Activated naive CD4-positive, alpha-beta T cell treated with anti-CD3 and anti-CD28 coated beads, Interleukin-2, amount 10 ng/mL, durations not matched to agents 7 days and 5 days (primary cell): ENCODE measurements around the gene SCLY.

Source experiments
- CTCF ChIA-PET: fragments of 350-600 bp; sonication (Branson Sonifier 250); formaldehyde crosslinking; loops from one replicate; lab custom pipeline; 2021; ENCODE audit warnings: antibody characterized with exemption; lab: Charles Lee
- DNase-seq: peaks from one replicate; pipeline ENCODE4 v3.0.0-alpha.2; 2020
- H3K27ac Mint-ChIP-seq: one replicate; pipeline ENCODE4 v1.8.0; 2021; ENCODE audit warnings: mild to moderate bottlenecking, moderate library complexity, mixed read lengths
- H3K27me3 Mint-ChIP-seq: one replicate; pipeline ENCODE4 v1.8.0; 2021; ENCODE audit warnings: mild to moderate bottlenecking, mixed read lengths
- H3K36me3 Mint-ChIP-seq: one replicate; pipeline ENCODE4 v1.8.0; 2021; ENCODE audit warnings: mixed read lengths
- H3K4me1 Mint-ChIP-seq: one replicate; pipeline ENCODE4 v1.8.0; 2021; ENCODE audit warnings: mixed read lengths
- H3K4me3 Mint-ChIP-seq: one replicate; pipeline ENCODE4 v1.8.0; 2021; ENCODE audit warnings: mild to moderate bottlenecking, moderate library complexity, mixed read lengths
- H3K9me3 Mint-ChIP-seq: one replicate; pipeline ENCODE4 v1.8.0; 2021; ENCODE audit warnings: mixed read lengths

Gene SCLY

DNA sequence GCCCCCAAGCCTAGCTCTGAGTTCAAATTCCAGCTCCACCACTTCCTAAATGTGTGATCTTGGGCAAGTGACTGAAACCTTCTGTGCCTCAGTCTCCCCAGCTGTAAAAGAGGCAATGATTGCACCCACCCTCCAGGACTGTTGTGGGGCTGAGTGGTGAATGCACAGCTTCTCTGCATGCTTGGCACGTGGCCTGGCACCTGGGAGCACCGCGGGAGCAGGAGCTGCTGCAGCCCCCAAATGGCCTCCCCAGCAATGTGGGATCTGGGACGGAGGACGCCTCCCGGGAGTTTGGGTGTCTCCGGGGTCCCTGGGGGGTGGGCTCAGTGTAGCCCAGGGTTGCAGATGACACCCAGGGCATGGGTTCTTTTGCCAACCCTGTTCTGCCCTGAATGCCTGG is 79.2 kb downstream of the SCLY start:
- no peaks in the 10 kb centered on the region for H3K36me3 Mint-ChIP-seq
- H3K27ac Mint-ChIP-seq = no peak overlapping the region
- peaks cover 5% of the 10 kb centered on the region for H3K4me1 Mint-ChIP-seq
- H3K27me3 Mint-ChIP-seq = no peaks in the 10 kb centered on the region
- no peak for DNase-seq
- H3K9me3 Mint-ChIP-seq = no peaks in the 10 kb centered on the region
- CTCF ChIA-PET = interaction anchor here (1.3 to 2.3 kb wide), 4 partner anchors 170 to 282 kb away, joined by 3 to 7 read pairs (median 7); no protein-coding TSS in a partner anchor
- H3K4me3 Mint-ChIP-seq = no peak overlapping the region

DNA sequence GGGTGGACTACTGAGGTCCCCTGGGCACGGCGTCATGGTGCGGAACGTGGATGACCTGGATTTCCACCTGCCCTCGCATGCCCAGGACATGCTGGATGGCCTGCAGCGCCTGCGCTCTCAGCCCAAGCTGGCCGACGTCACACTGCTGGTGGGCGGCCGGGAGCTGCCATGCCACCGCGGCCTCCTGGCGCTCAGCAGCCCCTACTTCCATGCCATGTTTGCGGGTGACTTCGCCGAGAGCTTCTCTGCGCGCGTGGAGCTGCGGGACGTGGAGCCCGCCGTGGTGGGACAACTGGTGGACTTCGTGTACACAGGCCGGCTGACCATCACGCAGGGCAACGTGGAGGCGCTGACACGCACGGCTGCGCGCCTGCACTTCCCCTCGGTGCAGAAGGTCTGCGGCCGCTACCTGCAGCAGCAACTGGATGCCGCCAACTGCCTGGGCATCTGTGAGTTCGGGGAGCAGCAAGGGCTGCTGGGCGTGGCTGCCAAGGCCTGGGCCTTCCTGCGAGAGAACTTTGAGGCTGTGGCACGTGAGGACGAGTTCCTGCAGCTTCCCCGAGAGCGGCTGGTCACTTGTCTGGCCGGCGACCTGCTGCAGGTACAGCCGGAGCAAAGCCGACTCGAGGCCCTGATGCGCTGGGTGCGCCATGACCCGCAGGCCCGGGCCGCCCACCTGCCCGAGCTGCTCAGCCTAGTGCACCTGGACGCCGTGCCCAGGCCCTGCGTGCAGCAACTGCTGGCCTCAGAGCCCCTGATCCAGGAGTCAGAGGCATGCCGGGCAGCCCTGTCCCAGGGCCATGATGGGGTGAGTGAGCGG is 80.1 kb downstream of the SCLY start:
- Mint-ChIP-seq H3K27me3 (no peaks in the 10 kb centered on the region), H3K27ac (no peak overlapping the region), H3K4me3 (no peak overlapping the region), H3K36me3 (no peaks in the 10 kb centered on the region), H3K9me3 (no peaks in the 10 kb centered on the region), H3K4me1 (peaks cover 5% of the 10 kb centered on the region)
- DNase-seq = no peak
- CTCF ChIA-PET = interaction anchor here (1.7 to 2.3 kb wide), 2 partner anchors 172 to 283 kb away, joined by 7 read pairs; no protein-coding TSS in a partner anchor

DNA sequence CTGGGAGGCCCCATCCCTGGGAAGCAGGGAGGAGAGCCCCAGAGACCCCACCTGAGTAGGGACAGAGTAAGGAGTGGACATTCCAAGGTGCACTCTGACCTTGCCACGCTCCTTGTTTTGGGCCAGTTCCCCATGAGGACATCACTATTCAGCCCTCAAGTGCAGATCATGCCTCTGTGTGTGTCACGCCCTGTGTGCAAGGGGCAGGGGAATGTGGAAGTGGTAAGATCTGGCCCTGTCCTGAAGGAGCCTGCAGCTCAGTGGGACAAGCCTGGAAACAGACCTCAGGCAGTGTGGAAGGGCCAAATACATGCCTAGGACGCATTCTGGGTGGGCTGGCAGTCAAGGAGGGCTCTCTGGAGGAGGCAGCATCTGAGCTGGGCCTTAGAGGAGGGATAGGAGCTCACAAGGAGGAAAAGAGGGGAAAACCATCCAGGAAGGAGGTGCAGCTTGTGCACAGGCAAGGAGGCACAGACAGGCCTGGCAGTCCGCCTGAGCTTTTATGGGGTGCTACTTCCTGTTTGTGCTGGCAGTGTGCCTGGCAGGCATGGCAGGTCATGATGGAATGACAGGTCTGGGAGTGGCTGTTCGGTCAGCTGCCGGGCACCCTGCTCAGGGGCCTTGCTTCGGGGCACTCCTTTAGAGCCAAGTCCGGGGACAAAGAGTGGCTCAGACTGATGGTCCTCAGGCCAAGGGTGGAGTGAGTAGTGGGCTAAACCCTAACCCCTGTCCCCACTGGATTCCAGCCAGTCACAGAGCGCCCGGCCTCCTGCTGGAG is 80.9 kb downstream of the SCLY start:
- Mint-ChIP-seq H3K27me3 (no peaks in the 10 kb centered on the region), H3K9me3 (no peaks in the 10 kb centered on the region), H3K27ac (peak overlapping the region; percentile 66), H3K4me3 (no peak overlapping the region), H3K36me3 (no peaks in the 10 kb centered on the region), H3K4me1 (peaks cover 5% of the 10 kb centered on the region)
- DNase-seq = no peak
- CTCF ChIA-PET = interaction anchor here (0.8 kb wide), 1 partner anchor 121 kb away, joined by 3 read pairs; no protein-coding TSS in a partner anchor

DNA sequence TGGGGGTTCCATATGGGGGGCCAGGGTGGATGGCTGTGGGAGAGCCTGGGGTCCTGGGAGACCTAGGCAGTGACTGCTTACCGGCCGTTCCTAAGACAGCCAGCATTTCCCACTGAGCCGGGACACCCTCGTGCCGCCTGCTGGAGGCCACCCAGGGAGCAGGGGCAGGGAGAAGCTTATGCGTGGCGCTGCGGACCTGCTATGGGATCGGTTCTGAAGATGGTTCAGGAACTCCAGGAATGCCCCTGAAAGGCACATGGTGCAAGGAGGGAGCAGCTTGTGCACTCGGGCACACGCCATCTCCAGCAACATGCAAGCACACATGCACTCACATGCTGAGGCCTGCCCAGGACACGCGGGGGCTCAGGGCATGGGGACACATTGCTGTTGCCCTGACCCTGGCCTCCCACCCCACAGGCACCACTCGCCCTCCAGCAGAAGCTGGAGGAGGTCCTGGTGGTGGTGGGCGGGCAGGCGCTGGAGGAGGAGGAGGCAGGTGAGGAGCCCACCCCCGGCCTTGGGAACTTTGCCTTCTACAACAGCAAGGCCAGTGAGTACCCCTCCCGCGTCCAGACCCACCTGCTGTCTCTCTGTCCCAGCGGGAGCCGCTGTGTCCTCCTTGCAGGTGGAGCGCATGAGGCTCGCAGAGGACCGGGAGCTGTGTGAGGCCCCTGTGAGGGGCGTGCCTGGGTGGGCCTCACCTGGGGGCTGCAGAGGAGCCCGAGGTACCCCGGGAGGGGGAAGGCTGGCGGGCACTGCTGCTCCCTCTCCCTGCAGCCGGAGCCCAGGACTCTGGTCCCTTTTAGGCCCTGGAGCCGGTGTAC is 81.8 kb downstream of the SCLY start:
- Mint-ChIP-seq H3K9me3 (no peaks in the 10 kb centered on the region), H3K36me3 (no peaks in the 10 kb centered on the region), H3K27ac (no peak overlapping the region), H3K4me1 (peaks cover 5% of the 10 kb centered on the region), H3K4me3 (no peak overlapping the region), H3K27me3 (no peaks in the 10 kb centered on the region)
- CTCF ChIA-PET = interaction anchor here (0.8 kb wide), 1 partner anchor 120 kb away, joined by 3 read pairs; no protein-coding TSS in a partner anchor
- DNase-seq = no peak

DNA sequence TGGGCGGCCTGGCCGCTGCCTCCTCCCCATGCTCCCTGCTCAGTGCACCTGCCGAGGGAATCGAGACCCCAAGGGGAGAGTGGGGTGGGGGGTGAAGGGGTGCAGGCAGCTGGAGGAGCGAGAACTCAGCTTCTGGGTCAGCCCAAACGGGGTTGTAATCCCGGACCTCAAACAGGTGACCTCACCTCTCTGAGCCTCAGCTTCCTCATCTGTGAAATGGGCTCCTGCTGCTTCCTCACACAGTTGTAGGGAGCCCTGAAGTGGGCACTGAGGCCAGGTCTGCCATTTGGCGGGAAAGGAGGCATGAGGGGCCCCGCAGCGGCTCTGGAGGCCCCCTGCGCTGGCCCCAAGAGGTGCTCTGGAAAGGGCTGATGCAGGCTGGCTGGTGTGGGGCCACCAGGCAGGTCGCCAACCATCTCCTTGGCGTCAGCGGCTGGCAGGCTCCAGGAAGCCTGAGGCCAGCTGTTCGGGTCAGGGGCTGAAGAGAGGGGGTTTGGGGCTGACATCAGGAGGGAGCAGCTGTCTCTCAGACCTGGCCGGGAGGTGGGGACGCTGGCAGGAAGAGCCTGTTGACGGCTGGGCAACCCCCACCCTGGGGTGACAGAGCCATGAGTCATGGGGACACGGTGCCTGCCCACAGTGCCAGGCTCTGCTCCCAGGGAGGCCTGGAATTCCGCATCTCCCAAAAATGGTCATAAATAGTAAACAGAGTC is 82.6 kb downstream of the SCLY start:
- H3K4me1 Mint-ChIP-seq = peaks cover 5% of the 10 kb centered on the region
- no peak overlapping the region for H3K27ac Mint-ChIP-seq
- no peaks in the 10 kb centered on the region for H3K27me3 Mint-ChIP-seq
- CTCF ChIA-PET = no interaction called here
- no peak overlapping the region for H3K4me3 Mint-ChIP-seq
- no peak for DNase-seq
- no peaks in the 10 kb centered on the region for H3K36me3 Mint-ChIP-seq
- no peaks in the 10 kb centered on the region for H3K9me3 Mint-ChIP-seq

DNA sequence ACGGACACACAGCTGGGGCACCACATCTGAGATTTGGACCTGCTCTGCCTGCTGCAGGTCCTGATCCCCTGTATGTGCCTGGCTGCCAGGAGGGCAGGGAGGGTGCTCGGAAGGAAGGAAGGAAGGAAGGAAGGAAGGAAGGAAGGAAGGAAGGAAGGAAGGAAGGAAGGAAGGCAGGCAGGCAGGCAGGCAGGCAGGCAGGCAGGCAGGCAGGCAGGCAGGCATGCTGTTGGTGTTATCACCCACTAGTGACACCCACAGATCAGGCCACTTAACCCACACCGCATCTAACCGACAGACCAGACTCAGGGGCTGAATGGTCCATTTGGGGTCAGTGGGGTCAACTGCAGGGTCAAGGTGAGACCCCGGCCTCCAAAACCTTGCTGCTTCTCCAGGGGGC is 83.5 kb downstream of the SCLY start:
- H3K9me3 Mint-ChIP-seq = no peaks in the 10 kb centered on the region
- peaks cover 5% of the 10 kb centered on the region for H3K4me1 Mint-ChIP-seq
- H3K27ac Mint-ChIP-seq = no peak overlapping the region
- H3K4me3 Mint-ChIP-seq = no peak overlapping the region
- no peaks in the 10 kb centered on the region for H3K27me3 Mint-ChIP-seq
- no peaks in the 10 kb centered on the region for H3K36me3 Mint-ChIP-seq
- no peak for DNase-seq
- CTCF ChIA-PET = no interaction called here

DNA sequence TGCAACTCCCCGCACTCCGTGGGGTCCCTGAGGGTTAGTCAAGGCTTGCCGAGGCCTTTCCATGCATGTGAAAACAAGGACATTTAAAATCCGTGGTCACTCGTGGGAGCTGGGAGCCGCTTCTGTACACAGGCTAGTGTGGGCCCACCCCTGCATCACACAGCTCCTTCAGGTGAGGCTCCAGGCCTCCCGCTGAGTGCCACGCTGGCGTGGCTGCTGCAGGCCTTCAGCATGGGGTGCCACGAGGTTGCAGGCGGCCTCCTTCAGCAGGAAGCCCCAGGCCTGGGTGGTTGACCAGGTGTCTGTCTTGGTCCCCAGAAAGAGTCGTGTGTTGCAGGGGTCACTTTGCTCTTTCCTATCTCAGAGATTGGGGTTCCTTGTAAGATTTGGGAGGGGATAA is 84.2 kb downstream of the SCLY start:
- H3K27ac Mint-ChIP-seq = no peak overlapping the region
- no peaks in the 10 kb centered on the region for H3K36me3 Mint-ChIP-seq
- H3K4me3 Mint-ChIP-seq = no peak overlapping the region
- CTCF ChIA-PET = no interaction called here
- H3K27me3 Mint-ChIP-seq = no peaks in the 10 kb centered on the region
- H3K9me3 Mint-ChIP-seq = no peaks in the 10 kb centered on the region
- DNase-seq = no peak
- peaks cover 5% of the 10 kb centered on the region for H3K4me1 Mint-ChIP-seq

DNA sequence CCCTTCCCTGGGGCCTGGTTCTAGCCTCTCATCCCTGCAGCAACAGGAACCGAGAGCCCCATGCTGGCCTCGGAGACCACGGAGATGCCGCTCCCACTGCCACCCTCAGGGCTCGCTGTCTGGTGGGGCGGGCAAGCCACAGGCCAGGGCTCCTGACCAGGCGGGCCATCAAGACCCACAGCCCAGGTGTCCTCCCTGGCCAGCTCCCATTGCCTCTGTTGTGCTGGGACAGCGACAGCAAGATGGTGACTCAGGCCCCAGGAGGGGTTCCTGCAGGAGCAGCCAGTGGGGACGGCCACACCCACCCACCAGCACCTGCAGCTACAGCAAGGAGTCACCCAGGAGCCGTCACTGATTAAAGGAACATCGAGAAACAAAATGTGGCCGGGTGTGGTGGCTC is 85.0 kb downstream of the SCLY start:
- no peaks in the 10 kb centered on the region for H3K36me3 Mint-ChIP-seq
- H3K4me3 Mint-ChIP-seq = no peak overlapping the region
- peaks cover 5% of the 10 kb centered on the region for H3K4me1 Mint-ChIP-seq
- no peaks in the 10 kb centered on the region for H3K27me3 Mint-ChIP-seq
- no peak overlapping the region for H3K27ac Mint-ChIP-seq
- H3K9me3 Mint-ChIP-seq = no peaks in the 10 kb centered on the region
- CTCF ChIA-PET = no interaction called here
- DNase-seq = no peak

DNA sequence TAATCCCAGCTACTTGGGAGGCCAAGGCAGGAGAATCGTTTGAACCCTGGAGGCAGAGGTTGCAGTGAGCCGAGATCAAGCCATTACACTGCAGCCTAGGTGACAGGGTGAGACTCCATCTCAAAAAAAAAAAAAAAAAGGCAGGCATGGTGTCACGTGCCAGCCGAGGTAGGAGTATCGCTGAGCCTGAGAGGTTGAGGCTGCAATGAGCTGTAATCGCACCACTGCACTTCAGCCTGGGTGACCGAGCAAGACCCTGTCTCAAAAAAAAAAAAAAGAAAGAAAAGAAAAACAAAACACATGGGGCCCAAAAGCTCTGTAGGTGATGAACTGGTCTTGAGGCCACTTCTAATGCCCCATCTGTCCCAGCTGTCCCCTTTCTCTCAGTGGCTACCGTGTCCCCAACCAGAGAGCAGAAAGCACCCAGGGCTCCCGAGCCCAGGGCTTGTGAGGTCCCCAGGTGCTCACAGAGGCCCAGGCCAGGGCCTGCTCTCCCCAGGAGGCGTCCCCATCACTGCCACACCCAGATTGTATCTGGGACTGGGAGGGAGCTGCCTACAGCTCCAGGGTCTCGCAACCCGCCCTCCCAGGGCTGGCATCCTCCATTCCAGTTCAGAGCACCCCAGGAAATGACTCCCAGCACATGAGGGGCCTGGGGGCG is 86.2 kb downstream of the SCLY start:
- Mint-ChIP-seq H3K27me3 (no peaks in the 10 kb centered on the region), H3K9me3 (no peaks in the 10 kb centered on the region), H3K36me3 (no peaks in the 10 kb centered on the region), H3K27ac (no peak overlapping the region), H3K4me1 (no peaks in the 10 kb centered on the region), H3K4me3 (no peak overlapping the region)
- no peak for DNase-seq
- CTCF ChIA-PET = no interaction called here

DNA sequence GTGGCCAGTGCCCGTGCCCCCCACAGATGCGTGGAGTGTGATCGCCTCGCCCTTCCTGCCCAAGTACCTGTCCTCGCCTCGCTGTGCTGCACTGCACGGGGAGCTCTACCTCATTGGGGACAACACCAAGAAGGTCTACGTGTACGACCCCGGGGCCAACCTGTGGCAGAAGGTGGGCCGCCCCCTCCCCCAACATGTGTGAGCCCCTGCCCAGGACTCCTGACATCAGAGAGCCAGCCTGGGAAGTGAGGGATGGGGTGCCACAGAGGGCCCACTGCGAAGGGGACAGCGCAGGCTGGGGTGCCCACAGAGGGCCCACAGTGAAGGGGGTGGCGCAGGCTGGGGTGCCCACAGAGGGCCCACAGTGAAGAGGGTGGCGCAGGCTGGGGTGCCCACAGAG is 88.2 kb downstream of the SCLY start:
- DNase-seq = no peak
- CTCF ChIA-PET = no interaction called here
- peaks cover under 1% of the 10 kb centered on the region for H3K9me3 Mint-ChIP-seq
- H3K4me1 Mint-ChIP-seq = no peaks in the 10 kb centered on the region
- no peak overlapping the region for H3K4me3 Mint-ChIP-seq
- no peaks in the 10 kb centered on the region for H3K27me3 Mint-ChIP-seq
- H3K36me3 Mint-ChIP-seq = no peaks in the 10 kb centered on the region
- H3K27ac Mint-ChIP-seq = no peak overlapping the region
